ENCODE data around the gene SPOP.

SPOP gene

DNA sequence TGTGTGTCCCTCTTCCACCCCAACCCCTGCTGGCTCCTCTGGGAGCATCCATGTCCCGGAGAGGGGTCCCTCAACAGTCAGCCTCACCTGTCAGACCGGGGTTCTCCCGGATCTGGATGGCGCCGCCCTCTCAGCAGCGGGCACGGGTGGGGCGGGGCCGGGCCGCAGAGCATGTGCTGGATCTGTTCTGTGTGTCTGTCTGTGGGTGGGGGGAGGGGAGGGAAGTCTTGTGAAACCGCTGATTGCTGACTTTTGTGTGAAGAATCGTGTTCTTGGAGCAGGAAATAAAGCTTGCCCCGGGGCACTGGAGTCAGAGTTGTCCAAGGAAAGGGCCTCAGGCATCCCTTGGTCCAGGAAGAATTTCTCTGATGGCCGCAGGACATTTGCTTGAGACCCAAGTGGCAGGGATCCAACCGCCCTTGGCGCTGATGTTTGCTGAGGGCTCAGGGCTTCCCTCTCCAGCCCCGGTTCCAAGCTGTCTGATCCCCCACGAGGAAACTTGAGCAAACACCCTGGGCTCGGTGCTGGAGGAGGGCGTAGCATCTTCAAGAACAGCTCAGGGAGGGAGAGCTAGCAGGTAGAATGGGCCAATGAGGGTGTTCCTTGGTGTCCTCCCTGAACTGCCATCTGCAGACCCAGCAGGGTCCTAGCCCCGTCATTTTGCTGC, 97.7 kb downstream of the SPOP start:
- Histone ChIP-seq H3K4me3 (ENCODE audit: insufficient read depth in 1 of 2, low read depth in 1 of 2, low read length in 2 of 2) (no peak overlapping the region), H3K4me2 (ENCODE audit: low read length, poor library complexity, severe bottlenecking) (no peak overlapping the region), H4K8ac (ENCODE audit: low read length) (no peak overlapping the region), H3K79me1 (replicated peaks; ENCODE audit: low read length, poor library complexity, severe bottlenecking) (no peaks in the 10 kb centered on the region), H3K14ac (ENCODE audit: low read length in 2 of 2) (no peak overlapping the region), H4K91ac (ENCODE audit: low read length) (no peak overlapping the region), H3K36me3 (ENCODE audit: control insufficient read depth in 1 of 2, insufficient read depth in 2 of 2, low read depth in 1 of 2, low read length in 2 of 2) (peaks cover 0 to 3% of the 10 kb centered on the region in 2 experiments), H3K27me3 (ENCODE audit: control insufficient read depth in 1 of 2, insufficient read depth in 1 of 2, low read length in 2 of 2) (peaks cover 19% of the 10 kb centered on the region in 2 experiments), H3K4me1 (ENCODE audit: control insufficient read depth, insufficient read depth, low read depth, low read length) (peaks cover 29% of the 10 kb centered on the region), H3K18ac (ENCODE audit: low read depth in 1 of 2, low read length in 2 of 2) (no peak overlapping the region), H2AK5ac (ENCODE audit: low read length, severe bottlenecking) (no peak overlapping the region), H3K27ac (ENCODE audit: low read length, poor library complexity, severe bottlenecking) (no peak overlapping the region), H3K23ac (ENCODE audit: low read length in 2 of 2) (no peak overlapping the region), H2BK5ac (ENCODE audit: low read depth, low read length, poor library complexity, severe bottlenecking) (no peak overlapping the region), H2BK120ac (ENCODE audit: low read depth, low read length) (no peak overlapping the region), H3K9me3 (ENCODE audit: control insufficient read depth, low read length) (no peaks in the 10 kb centered on the region), H3K4ac (ENCODE audit: low read depth in 1 of 2, low read length in 2 of 2) (no peak overlapping the region), H2BK12ac (ENCODE audit: low read length in 2 of 2) (no peak overlapping the region), H2AFZ (ENCODE audit: low read depth, low read length) (no peak overlapping the region), H3K9ac (ENCODE audit: low read length) (no peak overlapping the region), H2BK15ac (ENCODE audit: low read depth, poor library complexity, severe bottlenecking) (no peak overlapping the region)
- 85% methylated on average over 18 of the region's 21 CpGs for WGBS
- DNase-seq, result no peak

- Histone ChIP-seq H3K27me3 (ENCODE audit: control insufficient read depth in 1 of 2, insufficient read depth in 1 of 2, low read length in 2 of 2) (peaks cover 19 to 25% of the 10 kb centered on the region in 2 experiments), H2BK12ac (ENCODE audit: low read length in 2 of 2) (no peak overlapping the region), H2AFZ (ENCODE audit: low read depth, low read length) (no peak overlapping the region), H3K18ac (ENCODE audit: low read depth in 1 of 2, low read length in 2 of 2) (no peak overlapping the region), H2AK5ac (ENCODE audit: low read length, severe bottlenecking) (no peak overlapping the region), H3K79me1 (replicated peaks; ENCODE audit: low read length, poor library complexity, severe bottlenecking) (no peaks in the 10 kb centered on the region), H3K4me1 (ENCODE audit: control insufficient read depth, insufficient read depth, low read depth, low read length) (peaks cover 30% of the 10 kb centered on the region), H3K23ac (ENCODE audit: low read length in 2 of 2) (no peak overlapping the region), H2BK5ac (ENCODE audit: low read depth, low read length, poor library complexity, severe bottlenecking) (no peak overlapping the region), H3K4me3 (ENCODE audit: insufficient read depth in 1 of 2, low read depth in 1 of 2, low read length in 2 of 2) (no peak overlapping the region), H2BK120ac (ENCODE audit: low read depth, low read length) (no peak overlapping the region), H3K14ac (ENCODE audit: low read length in 2 of 2) (no peak overlapping the region), H4K8ac (ENCODE audit: low read length) (no peak overlapping the region), H3K9ac (ENCODE audit: low read length) (no peak overlapping the region), H2BK15ac (ENCODE audit: low read depth, poor library complexity, severe bottlenecking) (no peak overlapping the region), H3K27ac (ENCODE audit: low read length, poor library complexity, severe bottlenecking) (no peak overlapping the region), H3K9me3 (ENCODE audit: control insufficient read depth, low read length) (no peaks in the 10 kb centered on the region), H3K4ac (ENCODE audit: low read depth in 1 of 2, low read length in 2 of 2) (no peak overlapping the region), H3K4me2 (ENCODE audit: low read length, poor library complexity, severe bottlenecking) (no peak overlapping the region), H4K91ac (ENCODE audit: low read length) (no peak overlapping the region), H3K36me3 (ENCODE audit: control insufficient read depth in 1 of 2, insufficient read depth in 2 of 2, low read depth in 1 of 2, low read length in 2 of 2) (peaks cover 0 to 3% of the 10 kb centered on the region in 2 experiments)
- no peak for DNase-seq
- WGBS, result 84% methylated on average over 5 of the region's 5 CpGs
Observed at GRCh38 chr17:49579522-49579921, 98.4 kb downstream of the SPOP start.

DNA sequence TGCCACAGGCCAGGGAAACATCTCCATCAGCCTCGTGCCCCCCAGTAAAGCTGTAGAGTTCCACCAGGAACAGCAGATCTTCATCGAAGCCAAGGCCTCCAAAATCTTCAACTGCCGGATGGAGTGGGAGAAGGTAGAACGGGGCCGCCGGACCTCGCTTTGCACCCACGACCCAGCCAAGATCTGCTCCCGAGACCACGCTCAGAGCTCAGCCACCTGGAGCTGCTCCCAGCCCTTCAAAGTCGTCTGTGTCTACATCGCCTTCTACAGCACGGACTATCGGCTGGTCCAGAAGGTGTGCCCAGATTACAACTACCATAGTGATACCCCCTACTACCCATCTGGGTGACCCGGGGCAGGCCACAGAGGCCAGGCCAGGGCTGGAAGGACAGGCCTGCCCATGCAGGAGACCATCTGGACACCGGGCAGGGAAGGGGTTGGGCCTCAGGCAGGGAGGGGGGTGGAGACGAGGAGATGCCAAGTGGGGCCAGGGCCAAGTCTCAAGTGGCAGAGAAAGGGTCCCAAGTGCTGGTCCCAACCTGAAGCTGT, 98.9 kb downstream of the SPOP start:
- no peak overlapping the region for H4K8ac ChIP-seq (ENCODE audit: low read length)
- H3K27ac ChIP-seq (ENCODE audit: low read length, poor library complexity, severe bottlenecking), result no peak overlapping the region
- H3K27me3 ChIP-seq (ENCODE audit: control insufficient read depth in 1 of 2, insufficient read depth in 1 of 2, low read length in 2 of 2), result peaks cover 19 to 30% of the 10 kb centered on the region in 2 experiments
- no peak overlapping the region for H2AK5ac ChIP-seq (ENCODE audit: low read length, severe bottlenecking)
- no peak overlapping the region for H3K14ac ChIP-seq (ENCODE audit: low read length in 2 of 2)
- WGBS, result 93% methylated on average over 17 of the region's 17 CpGs
- H2AFZ ChIP-seq (ENCODE audit: low read depth, low read length), result no peak overlapping the region
- DNase-seq, result no peak
- no peak overlapping the region for H3K18ac ChIP-seq (ENCODE audit: low read depth in 1 of 2, low read length in 2 of 2)
- H3K4ac ChIP-seq (ENCODE audit: low read depth in 1 of 2, low read length in 2 of 2), result no peak overlapping the region
- peaks cover 31% of the 10 kb centered on the region for H3K4me1 ChIP-seq (ENCODE audit: control insufficient read depth, insufficient read depth, low read depth, low read length)
- no peaks in the 10 kb centered on the region for H3K9me3 ChIP-seq (ENCODE audit: control insufficient read depth, low read length)
- H3K23ac ChIP-seq (ENCODE audit: low read length in 2 of 2), result no peak overlapping the region
- H3K4me2 ChIP-seq (ENCODE audit: low read length, poor library complexity, severe bottlenecking), result no peak overlapping the region
- peaks cover 0 to 3% of the 10 kb centered on the region in 2 experiments for H3K36me3 ChIP-seq (ENCODE audit: control insufficient read depth in 1 of 2, insufficient read depth in 2 of 2, low read depth in 1 of 2, low read length in 2 of 2)
- H3K79me1 ChIP-seq (replicated peaks; ENCODE audit: low read length, poor library complexity, severe bottlenecking), result no peaks in the 10 kb centered on the region
- H2BK120ac ChIP-seq (ENCODE audit: low read depth, low read length), result no peak overlapping the region
- H3K4me3 ChIP-seq (ENCODE audit: insufficient read depth in 1 of 2, low read depth in 1 of 2, low read length in 2 of 2), result no peak overlapping the region
- no peak overlapping the region for H2BK5ac ChIP-seq (ENCODE audit: low read depth, low read length, poor library complexity, severe bottlenecking)
- no peak overlapping the region for H4K91ac ChIP-seq (ENCODE audit: low read length)
- no peak overlapping the region for H2BK12ac ChIP-seq (ENCODE audit: low read length in 2 of 2)
- H2BK15ac ChIP-seq (ENCODE audit: low read depth, poor library complexity, severe bottlenecking), result no peak overlapping the region
- no peak overlapping the region for H3K9ac ChIP-seq (ENCODE audit: low read length)

DNA sequence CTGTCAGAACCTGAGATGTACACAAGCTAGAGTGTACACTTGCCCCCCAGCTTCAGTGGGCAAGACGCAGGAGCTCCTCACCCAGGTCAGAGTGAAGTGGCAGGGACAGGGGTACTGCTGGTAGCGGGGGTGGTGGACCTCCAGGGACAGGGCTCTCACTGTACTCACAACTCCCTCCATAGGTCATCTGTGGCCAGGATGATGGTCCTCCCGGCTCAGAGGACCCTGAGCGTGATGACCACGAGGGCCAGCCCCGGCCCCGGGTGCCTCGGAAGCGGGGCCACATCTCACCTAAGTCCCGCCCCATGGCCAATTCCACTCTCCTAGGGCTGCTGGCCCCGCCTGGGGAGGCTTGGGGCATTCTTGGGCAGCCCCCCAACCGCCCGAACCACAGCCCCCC, 99.5 kb downstream of the SPOP start:
- H3K27ac ChIP-seq (ENCODE audit: low read length, poor library complexity, severe bottlenecking), result no peak overlapping the region
- H2BK12ac ChIP-seq (ENCODE audit: low read length in 2 of 2), result no peak overlapping the region
- DNase-seq, result no peak
- H3K36me3 ChIP-seq (ENCODE audit: control insufficient read depth in 1 of 2, insufficient read depth in 2 of 2, low read depth in 1 of 2, low read length in 2 of 2), result peaks cover 0 to 3% of the 10 kb centered on the region in 2 experiments
- no peak overlapping the region for H3K4me3 ChIP-seq (ENCODE audit: insufficient read depth in 1 of 2, low read depth in 1 of 2, low read length in 2 of 2)
- H3K4ac ChIP-seq (ENCODE audit: low read depth in 1 of 2, low read length in 2 of 2), result no peak overlapping the region
- H3K4me1 ChIP-seq (ENCODE audit: control insufficient read depth, insufficient read depth, low read depth, low read length), result peaks cover 31% of the 10 kb centered on the region
- peaks cover 19 to 37% of the 10 kb centered on the region in 2 experiments for H3K27me3 ChIP-seq (ENCODE audit: control insufficient read depth in 1 of 2, insufficient read depth in 1 of 2, low read length in 2 of 2)
- no peaks in the 10 kb centered on the region for H3K79me1 ChIP-seq (replicated peaks; ENCODE audit: low read length, poor library complexity, severe bottlenecking)
- H2BK15ac ChIP-seq (ENCODE audit: low read depth, poor library complexity, severe bottlenecking), result no peak overlapping the region
- H4K91ac ChIP-seq (ENCODE audit: low read length), result no peak overlapping the region
- H3K18ac ChIP-seq (ENCODE audit: low read depth in 1 of 2, low read length in 2 of 2), result no peak overlapping the region
- no peak overlapping the region for H2BK120ac ChIP-seq (ENCODE audit: low read depth, low read length)
- H3K23ac ChIP-seq (ENCODE audit: low read length in 2 of 2), result no peak overlapping the region
- H2BK5ac ChIP-seq (ENCODE audit: low read depth, low read length, poor library complexity, severe bottlenecking), result no peak overlapping the region
- no peak overlapping the region for H2AFZ ChIP-seq (ENCODE audit: low read depth, low read length)
- H3K9me3 ChIP-seq (ENCODE audit: control insufficient read depth, low read length), result no peaks in the 10 kb centered on the region
- H2AK5ac ChIP-seq (ENCODE audit: low read length, severe bottlenecking), result no peak overlapping the region
- H3K14ac ChIP-seq (ENCODE audit: low read length in 2 of 2), result no peak overlapping the region
- 87% methylated on average over 13 of the region's 13 CpGs for WGBS
- H3K4me2 ChIP-seq (ENCODE audit: low read length, poor library complexity, severe bottlenecking), result no peak overlapping the region
- H3K9ac ChIP-seq (ENCODE audit: low read length), result no peak overlapping the region
- H4K8ac ChIP-seq (ENCODE audit: low read length), result peak overlapping the region; percentile 40
